Measurements from ENCODE around the gene FCN1. TPM values are rescaled to one million over a fixed set of nuclear protein-coding genes. Genes with fewer than 3 reads are reported as not detected.

FCN1 gene
- total RNA-seq, 1 donor from 2014 or later, result not detected

- H3K4me1 Mint-ChIP-seq (ENCODE audit: unreplicated experiment), result no peaks in the 10 kb centered on the region
- TF ChIP-seq CTCF (conservative IDR thresholded peaks at IDR 0.05), result no peak
- no peaks in the 10 kb centered on the region for H3K9me3 Mint-ChIP-seq
- H3K27ac Mint-ChIP-seq, result no peak overlapping the region
- DNase-seq (ENCODE audit: extremely low spot score, unreplicated experiment), result no peak
- H3K4me3 Mint-ChIP-seq, result no peak overlapping the region
- H3K27me3 Mint-ChIP-seq, result peaks cover 8% of the 10 kb centered on the region
- no peaks in the 10 kb centered on the region for H3K36me3 Mint-ChIP-seq
These were observed 35.4 kb downstream of the FCN1 start for GRCh38 chr9:134882204-134882785.

- peaks cover 11% of the 10 kb centered on the region for H3K27me3 Mint-ChIP-seq
- H3K9me3 Mint-ChIP-seq, result no peaks in the 10 kb centered on the region
- no peak for TF ChIP-seq CTCF (conservative IDR thresholded peaks at IDR 0.05)
- no peaks in the 10 kb centered on the region for H3K4me1 Mint-ChIP-seq (ENCODE audit: unreplicated experiment)
- H3K4me3 Mint-ChIP-seq, result no peak overlapping the region
- H3K36me3 Mint-ChIP-seq, result no peaks in the 10 kb centered on the region
- DNase-seq (ENCODE audit: extremely low spot score, unreplicated experiment), result no peak
- H3K27ac Mint-ChIP-seq, result no peak overlapping the region
These were observed 36.4 kb downstream of the FCN1 start for GRCh38 chr9:134881313-134881670.

GRCh38 chr9:134880484-134881312 lies 37.0 kb downstream of the FCN1 start, which contains the start of gene FCN2:
Gene FCN2 (plus strand): TSS chr9:134880810. CDS start chr9:134880822, 12 bp downstream.
- H3K4me3 Mint-ChIP-seq, result no peak within 1 kb of the TSS
- H3K4me1 Mint-ChIP-seq (ENCODE audit: unreplicated experiment), result no peaks in the 10 kb centered on the region
- no peaks in the 10 kb centered on the region for H3K9me3 Mint-ChIP-seq
- TF ChIP-seq CTCF (conservative IDR thresholded peaks at IDR 0.05), result no peak
- H3K27me3 Mint-ChIP-seq, result peaks cover 10% of the 10 kb centered on the region
- no peaks in the 10 kb centered on the region for H3K36me3 Mint-ChIP-seq
- no peak for DNase-seq (ENCODE audit: extremely low spot score, unreplicated experiment)
- H3K27ac Mint-ChIP-seq, result no peak within 1 kb of the TSS

GRCh38 chr9:134879664-134880483 lies 37.8 kb downstream of the FCN1 start:
- TF ChIP-seq CTCF (conservative IDR thresholded peaks at IDR 0.05), result no peak
- H3K27me3 Mint-ChIP-seq, result peaks cover 10% of the 10 kb centered on the region
- DNase-seq (ENCODE audit: extremely low spot score, unreplicated experiment), result no peak
- H3K36me3 Mint-ChIP-seq, result no peaks in the 10 kb centered on the region
- no peak overlapping the region for H3K4me3 Mint-ChIP-seq
- H3K4me1 Mint-ChIP-seq (ENCODE audit: unreplicated experiment), result no peaks in the 10 kb centered on the region
- no peak overlapping the region for H3K27ac Mint-ChIP-seq
- H3K9me3 Mint-ChIP-seq, result no peaks in the 10 kb centered on the region

GRCh38 chr9:134877541-134877940 lies 40.2 kb downstream of the FCN1 start:
- peak; percentile 39 for DNase-seq (ENCODE audit: extremely low spot score, unreplicated experiment)
- Mint-ChIP-seq H3K36me3 (no peaks in the 10 kb centered on the region), H3K4me1 (ENCODE audit: unreplicated experiment) (no peaks in the 10 kb centered on the region), H3K27me3 (peaks cover 10% of the 10 kb centered on the region), H3K4me3 (no peak overlapping the region), H3K27ac (no peak overlapping the region), H3K9me3 (no peaks in the 10 kb centered on the region)
- TF ChIP-seq CTCF (conservative IDR thresholded peaks at IDR 0.05), result no peak
